ENCODE results near the gene DBT. TPM values are rescaled to one million over a fixed set of nuclear protein-coding genes. Genes with fewer than 3 reads are reported as not detected.

DBT gene
- total and polyA plus RNA-seq, 2 of the 8 experiments (the other 6 are each of a cell fraction or from before 2014, with no cell fraction given) = 3.3 to 24.6 TPM

- TF ChIP-seq ATF2 (IDR thresholded peaks at IDR 0.05; ENCODE audit: low read length) (no peak), ASH2L (IDR thresholded peaks at IDR 0.05; ENCODE audit: low read length) (no peak), GTF2F1 (IDR thresholded peaks at IDR 0.05; ENCODE audit: borderline replicate concordance, low read depth, low read length) (no peak), SP4 (IDR thresholded peaks at IDR 0.05; ENCODE audit: low read length) (no peak)
Measured at GRCh38 chr1:100268202-100268601, 18.6 kb upstream of the DBT start (continued).

Data from H1 (cell line).